HepG2 (cell line): ENCODE results near the gene INAFM2. TPM values are rescaled to one million over a fixed set of nuclear protein-coding genes. Genes with fewer than 3 reads are reported as not detected.

Source experiments
- ATAC-seq: fragments of 200-7000 bp; cut with Tn5 transposase; 3 replicates; pipeline ENCODE4 v1.9.1; 2020; ENCODE audit warnings: mild to moderate bottlenecking, moderate library complexity
- BruUV-seq: library from RNA; stranded (reverse); fragments of 400-500 nt; replicated peaks from 2 replicates; lab custom pipeline; 2021; lab: Mats Ljungman, UMichigan
- CTCF ChIA-PET: fragments of 300-600 bp; formaldehyde crosslinking; extraction: SDS; loops from one replicate; lab custom pipeline; 2021; ENCODE audit warnings: low total read pairs, inconsistent platforms, low intra/inter-chr PET ratio; lab: Yijun Ruan, JAX
- POLR2A ChIA-PET: fragments of 350-600 bp; sonication (Branson Sonifier 250); formaldehyde crosslinking; loops from one replicate; lab custom pipeline; 2020; ENCODE audit warnings: antibody characterized with exemption, inconsistent platforms; lab: Yijun Ruan, JAX
- DNase-seq: peaks from one replicate; pipeline ENCODE4 v3.0.0-alpha.2; 2015; ENCODE audit warnings: low spot score
- FAIRE-seq: peaks from 3 replicates; lab custom pipeline; 2011; peaks lifted over from hg19 to GRCh38; lab: Jason Lieb, UNC
- H2AFZ ChIP-seq: one replicate; pipeline ENCODE4 v1.6.1; 2011; ENCODE audit warnings: low read length, inconsistent platforms
- H3K27ac ChIP-seq: fragments of 300-600 bp; 3 replicates; pipeline ENCODE4 v1.8.0; 2011; ENCODE audit warnings: mixed run types, mild to moderate bottlenecking, mixed read lengths, low read length, inconsistent platforms; ENCODE audit not compliant: insufficient read depth; ENCODE audit errors: extremely low read length
- H3K27me3 ChIP-seq, 2 experiments: fragments of 200-600 bp in 1 of 2; 2 replicates in 1 of 2; 3 replicates in 1 of 2; pipeline versions ENCODE4 v1.6.0 to v1.8.0; 2011; ENCODE audit warnings: low read length in 2 of 2, mild to moderate bottlenecking in 2 of 2, moderate library complexity in 2 of 2, inconsistent platforms in 1 of 2; ENCODE audit not compliant: insufficient read depth in 2 of 2, control insufficient read depth in 1 of 2
- H3K36me3 ChIP-seq, 2 experiments: fragments of 200-600 bp in 1 of 2; replicated peaks in 1 of 2; 2 replicates in 1 of 2; 3 replicates in 1 of 2; pipeline versions ENCODE4 v1.5.1 to v1.8.0; 2011; ENCODE audit warnings: low read length in 2 of 2, inconsistent platforms in 1 of 2; ENCODE audit not compliant: insufficient read depth in 2 of 2, control insufficient read depth in 1 of 2
- H3K4me1 ChIP-seq: 2 replicates; pipeline ENCODE4 v1.5.1; 2012; ENCODE audit warnings: low read length, inconsistent platforms; ENCODE audit not compliant: insufficient read depth
- H3K4me2 ChIP-seq: 2 replicates; pipeline ENCODE4 v1.6.0; 2011; ENCODE audit warnings: low read depth, low read length, inconsistent platforms
- H3K4me3 ChIP-seq, 3 experiments: fragments of 200-600 bp in 1 of 3; sonication (generic), shearing (Covaris generic) in 1 of 3; replicated peaks in 1 of 3; 2 replicates each; pipeline ENCODE4 v1.5.1; 2011 to 2016; ENCODE audit warnings: low read length in 3 of 3, inconsistent platforms in 2 of 3, low read depth in 2 of 3, mild to moderate bottlenecking in 2 of 3, control low read depth in 1 of 3, mixed read lengths in 1 of 3; ENCODE audit not compliant: insufficient read depth in 1 of 3
- H3K79me2 ChIP-seq: one replicate; pipeline ENCODE4 v1.6.1; 2011; ENCODE audit warnings: low read length, inconsistent platforms; ENCODE audit not compliant: insufficient read depth
- H3K9ac ChIP-seq: 2 replicates; pipeline ENCODE4 v1.6.0; 2011; ENCODE audit warnings: mild to moderate bottlenecking, low read depth, low read length, inconsistent platforms; ENCODE audit not compliant: insufficient read depth
- H3K9me3 ChIP-seq: 2 replicates; pipeline ENCODE4 v1.5.1; 2012; ENCODE audit warnings: mild to moderate bottlenecking, low read length
- H4K20me1 ChIP-seq: 2 replicates; pipeline ENCODE4 v1.6.0; 2011; ENCODE audit warnings: inconsistent platforms, mild to moderate bottlenecking, low read length, moderate library complexity; ENCODE audit not compliant: insufficient read depth
- AFF4 ChIP-seq: sonication (generic); formaldehyde crosslinking; IDR thresholded peaks from 2 replicates; pipeline ENCODE4 v1.4.0; 2020; ENCODE audit warnings: missing genetic modification reagents
- SAP130 ChIP-seq: IDR thresholded peaks from 2 replicates; pipeline ENCODE4 v1.6.1; 2016; ENCODE audit warnings: low read depth
- ZNF318 ChIP-seq: sonication (generic); formaldehyde crosslinking; IDR thresholded peaks from 2 replicates; pipeline ENCODE4 v1.4.0; 2020; ENCODE audit warnings: mild to moderate bottlenecking, missing genetic modification reagents
- ZNF619 ChIP-seq: sonication (generic); formaldehyde crosslinking; IDR thresholded peaks from 2 replicates; pipeline ENCODE4 v1.4.0; 2020; ENCODE audit warnings: mild to moderate bottlenecking, missing genetic modification reagents
- ZNF768 ChIP-seq: sonication (generic); formaldehyde crosslinking; IDR thresholded peaks from 2 replicates; pipeline ENCODE4 v1.4.0; 2020; ENCODE audit warnings: missing genetic modification reagents
- ZNF780A ChIP-seq: sonication (generic); formaldehyde crosslinking; IDR thresholded peaks from 2 replicates; pipeline ENCODE4 v1.8.0; 2022; ENCODE audit warnings: mild to moderate bottlenecking, missing genetic modification reagents, moderate library complexity
- WGBS: methylation state at CpG from one replicate; pipeline ENCODE4 v1.1.6; 2017; ENCODE audit warnings: low lambda C conversion rate; 5-methylcytosine and 5-hydroxymethylcytosine counted together
- in situ Hi-C: cut with HindIII; loops from 2 replicates; pipeline ENCODE4 v1.10.0; 2017; ENCODE audit warnings: low pct_unique_long_range_greater_than_20kb; ENCODE audit not compliant: extremely low pct_ligation_motif_present
- intact Hi-C: fragments of 100-400 bp; cut with micrococcal nuclease; formaldehyde crosslinking; loops from one replicate; pipeline ENCODE4 v1.10.0; 2022; ENCODE audit not compliant: unreplicated experiment
- polyA plus RNA-seq, 8 experiments: library from polyadenylated mRNA; depleted of rRNA in 3 of 8; stranded (reverse) in 7 of 8; unstranded in 1 of 8; fragments of >200 nt; fragmentation: Illumina TruSeq in 4 of 8; extraction: Trizol in 4 of 8; gene quantifications; 2 replicates each; pipeline versions ENCODE4 v1.2.1 to v1.2.3, GENCODE V29; 2011 to 2016; ENCODE audit warnings: low read depth in 4 of 8, missing spikeins in 1 of 8, mixed read lengths in 1 of 8; ENCODE audit not compliant: insufficient read depth in 1 of 8
- total RNA-seq, 5 experiments: library from RNA; depleted of rRNA; stranded (reverse); fragments of >200 nt; fragmentation: Illumina TruSeq; extraction: Trizol; gene quantifications; 2 replicates each; pipeline ENCODE4 v1.2.3, GENCODE V29; 2016; ENCODE audit warnings: low read depth in 1 of 5
- TF ChIP-seq, protein P1 (sequence below): sonication (generic); formaldehyde crosslinking; IDR thresholded peaks from 2 replicates; pipeline ENCODE4 v1.4.0; 2020; ENCODE audit warnings: missing genetic modification reagents

INAFM2 gene
- total and polyA plus RNA-seq, 2 of the 13 experiments (the other 11 are each of a cell fraction or from before 2014, with no cell fraction given), result 5.5 to 6.5 TPM

- TF ChIP-seq ZNF318 (CRISPR knock-in tag), result no peak
- no peak for TF ChIP-seq ZNF780A
- TF ChIP-seq SAP130 (CRISPR knock-in tag), result peak; percentile 32
These were observed 15.6 kb downstream of the INAFM2 start (continued) for GRCh38 chr15:40338921-40339620.

DNA sequence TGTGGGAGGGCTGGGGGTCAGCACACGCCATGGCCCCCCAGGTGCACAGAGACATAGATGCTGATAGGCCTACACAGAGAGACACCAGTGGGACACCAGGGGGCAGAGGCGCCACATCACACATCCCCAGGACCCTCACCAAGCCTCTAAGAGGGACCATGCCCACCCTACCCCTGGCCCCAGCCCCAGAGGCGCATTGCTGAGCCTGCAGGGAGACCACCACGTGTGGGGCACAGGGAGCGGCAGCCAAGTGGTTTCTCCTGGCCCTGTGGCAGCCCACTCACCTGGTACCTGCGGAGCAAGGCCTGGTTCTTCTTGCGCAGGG is 16.1 kb downstream of the INAFM2 start:
- no TSS peak for BruUV-seq
- DNase-seq, result no peak
- H3K4me3 ChIP-seq, result peak overlapping the region; percentile 61 to 79 (median 68)
- H3K4me1 ChIP-seq, result peaks cover 52% of the 10 kb centered on the region
- WGBS, result no CpG with 5 or more reads among the region's 7 CpGs
- CTCF ChIA-PET, result interaction anchor here (1.3 to 2.3 kb wide), 3 partner anchors 17 to 82 kb away, joined by 5 to 19 read pairs (median 6); partner anchors contain the start of gene INAFM2
- intact Hi-C loops, result no loop called here
- POLR2A ChIA-PET, result interaction anchor here (0.7 to 4.4 kb wide), 9 partner anchors 8 to 101 kb away, joined by 3 to 24 read pairs (median 5); partner anchors contain the start of genes BAHD1, INAFM2 and IVD
- H4K20me1 ChIP-seq, result peaks cover 4% of the 10 kb centered on the region; the same call in 1 of the 2 replicates
- in situ Hi-C loops, result no loop called here
- H3K9me3 ChIP-seq, result no peaks in the 10 kb centered on the region
- H3K79me2 ChIP-seq, result no peaks in the 10 kb centered on the region
- no peak for FAIRE-seq
- H3K4me2 ChIP-seq, result peak overlapping the region; percentile 86
- ATAC-seq, result peak; percentile 16
- peak overlapping the region; percentile 76 for H3K9ac ChIP-seq
- H3K27ac ChIP-seq, result no peak overlapping the region
- H2AFZ ChIP-seq, result no peak overlapping the region
- H3K36me3 ChIP-seq, result no peaks in the 10 kb centered on the region; a peak in 1 of 5 replicates
- H3K27me3 ChIP-seq, result no peaks in the 10 kb centered on the region
- TF ChIP-seq AFF4 (CRISPR knock-in tag), result no peak
- TF ChIP-seq, protein P1, sequence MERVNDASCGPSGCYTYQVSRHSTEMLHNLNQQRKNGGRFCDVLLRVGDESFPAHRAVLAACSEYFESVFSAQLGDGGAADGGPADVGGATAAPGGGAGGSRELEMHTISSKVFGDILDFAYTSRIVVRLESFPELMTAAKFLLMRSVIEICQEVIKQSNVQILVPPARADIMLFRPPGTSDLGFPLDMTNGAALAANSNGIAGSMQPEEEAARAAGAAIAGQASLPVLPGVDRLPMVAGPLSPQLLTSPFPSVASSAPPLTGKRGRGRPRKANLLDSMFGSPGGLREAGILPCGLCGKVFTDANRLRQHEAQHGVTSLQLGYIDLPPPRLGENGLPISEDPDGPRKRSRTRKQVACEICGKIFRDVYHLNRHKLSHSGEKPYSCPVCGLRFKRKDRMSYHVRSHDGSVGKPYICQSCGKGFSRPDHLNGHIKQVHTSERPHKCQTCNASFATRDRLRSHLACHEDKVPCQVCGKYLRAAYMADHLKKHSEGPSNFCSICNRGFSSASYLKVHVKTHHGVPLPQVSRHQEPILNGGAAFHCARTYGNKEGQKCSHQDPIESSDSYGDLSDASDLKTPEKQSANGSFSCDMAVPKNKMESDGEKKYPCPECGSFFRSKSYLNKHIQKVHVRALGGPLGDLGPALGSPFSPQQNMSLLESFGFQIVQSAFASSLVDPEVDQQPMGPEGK (CRISPR knock-in tag), result peak; percentile 86
- 0 out of 2 replicates have a peak, but pooled peaks have one; percentile 35 for TF ChIP-seq ZNF768 (CRISPR knock-in tag)
- 0 out of 2 replicates have a peak, but pooled peaks have one; percentile 35 for TF ChIP-seq ZNF619 (CRISPR knock-in tag)
